Astrocyte of the cerebellum (primary cell): ENCODE results near the gene CLK2.

Source experiments
- DNase-seq: peaks from one replicate; pipeline ENCODE4 v3.0.0-alpha.2; 2011; ENCODE audit warnings: low read depth
- H3K4me3 ChIP-seq: 2 replicates; pipeline ENCODE4 v1.5.1; 2011; ENCODE audit warnings: mild to moderate bottlenecking, low read depth, low read length, moderate library complexity
- CTCF ChIP-seq: IDR thresholded peaks from 2 replicates; pipeline ENCODE4 v1.5.1; 2012; ENCODE audit warnings: low read length, low read depth, moderate library complexity, mild to moderate bottlenecking; ENCODE audit errors: missing control alignments
- in situ Hi-C: cut with HindIII; loops from 2 replicates; pipeline ENCODE4 v1.10.0; 2017; ENCODE audit warnings: low sequenced_read_pairs

CLK2 gene

GRCh38 chr1:155260276-155260675 is 13.0 kb downstream of the CLK2 start:
- H3K4me3 ChIP-seq, result no peak overlapping the region
- no peak for DNase-seq
- no peak for TF ChIP-seq CTCF
- in situ Hi-C loops, result no loop called here

- in situ Hi-C loops, result no loop called here
- no peak for DNase-seq
- peak overlapping the region; percentile 57 for H3K4me3 ChIP-seq
- no peak for TF ChIP-seq CTCF
Observed at GRCh38 chr1:155256058-155256852, 17.0 kb downstream of the CLK2 start.

- H3K4me3 ChIP-seq, result peak within 1 kb of the TSS; percentile 57
- DNase-seq, result peak; percentile 29
- TF ChIP-seq CTCF, result no peak
- in situ Hi-C loops, result no loop called here
Observed at GRCh38 chr1:155255243-155256007, 17.9 kb downstream of the CLK2 start, which contains the start of gene ENTREP3. ENTREP3 (minus strand) TSS chr1:155255483; CDS start chr1:155254877, 606 bp downstream.

GRCh38 chr1:155254714-155255242 is 18.5 kb downstream of the CLK2 start:
- H3K4me3 ChIP-seq, result peak overlapping the region; percentile 57
- no peak for TF ChIP-seq CTCF
- in situ Hi-C loops, result no loop called here
- DNase-seq, result no peak

GRCh38 chr1:155254228-155254713 is 19.0 kb downstream of the CLK2 start:
- H3K4me3 ChIP-seq, result peak overlapping the region; percentile 57
- in situ Hi-C loops, result no loop called here
- no peak for TF ChIP-seq CTCF
- no peak for DNase-seq

- in situ Hi-C loops, result no loop called here
- no peak for TF ChIP-seq CTCF
- DNase-seq, result no peak
- peak overlapping the region; percentile 57 for H3K4me3 ChIP-seq
Observed at GRCh38 chr1:155253797-155254196, 19.5 kb downstream of the CLK2 start.
